SW480 (cell line): ENCODE measurements around the gene CASP8.
"Not testable (repeated sequence)": the region's sequence is repeated elsewhere in the genome, so short reads cannot be mapped to it uniquely, and the experiment has no call there.

Experiments
- DNase-seq: peaks from one replicate; pipeline ENCODE4 v3.0.0-alpha.2; 2016; ENCODE audit warnings: low spot score

CASP8 gene

DNA sequence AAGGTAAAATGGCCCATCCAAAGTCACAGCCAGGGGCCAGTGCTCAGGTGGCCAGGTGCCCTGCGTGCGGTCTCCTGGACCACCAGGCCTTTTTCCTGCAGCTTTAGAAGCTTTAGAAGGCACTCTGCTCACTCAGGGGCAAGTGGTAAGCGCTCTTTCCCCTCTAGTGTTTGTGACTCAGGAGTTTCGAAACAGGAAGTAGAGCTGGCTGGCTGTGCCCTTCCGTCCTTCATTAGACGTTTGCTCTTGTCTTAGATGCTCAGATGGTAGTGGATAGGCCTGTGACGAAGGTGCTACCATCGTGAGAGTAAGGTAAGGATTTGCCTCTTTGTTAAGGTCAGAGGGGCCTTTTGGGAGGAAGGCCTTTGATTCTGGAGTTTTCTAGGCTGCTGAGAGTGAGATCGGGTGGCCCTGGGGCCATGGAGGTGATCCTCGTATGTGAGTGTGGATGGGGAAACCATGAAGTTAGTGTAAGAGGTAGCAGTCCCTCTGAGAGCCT lies at the start of gene CASP8:
CASP8 (plus strand) TSS at position 235 of the 499 bp plus-strand sequence. CDS start 5,951 bp downstream, outside the sequence.
- DNase-seq: no peak

DNA sequence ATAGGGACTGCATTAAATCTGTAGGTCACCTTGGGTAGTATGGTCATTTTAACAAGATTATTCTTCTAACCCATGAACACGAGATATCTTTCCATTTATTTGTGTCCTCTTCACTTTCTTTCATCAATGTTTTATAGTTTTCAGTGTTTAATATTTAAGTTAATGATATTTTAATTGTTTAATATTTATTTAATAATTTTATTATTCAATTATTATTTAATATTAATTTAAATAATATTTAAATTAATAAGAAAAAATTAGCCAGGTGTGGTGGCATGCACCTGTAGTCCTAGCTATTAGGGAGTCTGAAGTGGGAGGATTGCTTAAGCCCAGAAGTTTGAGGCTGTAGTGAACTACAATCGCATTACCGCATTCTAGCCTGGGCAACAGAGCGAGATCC lies 44.4 kb upstream of the CASP8 start:
- no peak for DNase-seq

DNA sequence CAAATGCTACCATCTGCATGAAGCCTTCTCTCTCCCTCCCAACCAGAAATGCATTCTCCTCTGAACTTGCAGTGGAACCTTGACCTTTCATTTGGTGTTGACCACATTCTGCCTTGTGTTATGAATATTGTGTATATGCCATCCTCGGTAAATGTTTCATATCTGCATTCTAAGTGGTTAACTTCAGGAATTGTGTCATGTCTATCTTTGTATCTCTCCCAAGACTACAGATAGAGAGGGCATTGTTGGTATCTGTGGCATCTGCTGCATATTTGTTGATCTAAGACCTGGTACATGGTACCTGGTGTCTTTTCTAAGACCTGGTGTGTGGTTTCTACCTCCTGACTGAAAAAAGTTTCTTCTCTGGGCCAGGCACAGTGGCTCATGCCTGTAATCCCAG lies 43.4 kb upstream of the CASP8 start:
- no peak for DNase-seq

DNA sequence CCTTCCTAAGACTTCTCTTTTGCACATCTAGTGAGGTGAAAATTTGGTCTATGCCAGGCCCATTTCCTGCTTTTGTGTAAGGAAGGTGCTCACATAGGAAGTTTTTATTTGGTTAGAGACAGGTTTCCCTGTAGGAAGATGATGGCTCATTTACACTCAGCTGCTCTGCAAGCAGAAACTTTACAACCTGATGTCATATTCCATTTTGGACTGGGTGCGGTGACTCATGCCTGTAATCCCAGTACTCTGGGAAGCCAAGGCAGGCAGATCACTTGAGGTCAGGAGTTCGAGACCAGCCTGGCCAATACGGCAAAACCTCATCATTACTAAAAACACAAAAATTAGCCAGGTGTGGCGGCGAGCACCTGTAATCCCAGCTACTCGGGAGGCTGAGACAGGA lies 41.6 kb upstream of the CASP8 start:
- no peak for DNase-seq

DNA sequence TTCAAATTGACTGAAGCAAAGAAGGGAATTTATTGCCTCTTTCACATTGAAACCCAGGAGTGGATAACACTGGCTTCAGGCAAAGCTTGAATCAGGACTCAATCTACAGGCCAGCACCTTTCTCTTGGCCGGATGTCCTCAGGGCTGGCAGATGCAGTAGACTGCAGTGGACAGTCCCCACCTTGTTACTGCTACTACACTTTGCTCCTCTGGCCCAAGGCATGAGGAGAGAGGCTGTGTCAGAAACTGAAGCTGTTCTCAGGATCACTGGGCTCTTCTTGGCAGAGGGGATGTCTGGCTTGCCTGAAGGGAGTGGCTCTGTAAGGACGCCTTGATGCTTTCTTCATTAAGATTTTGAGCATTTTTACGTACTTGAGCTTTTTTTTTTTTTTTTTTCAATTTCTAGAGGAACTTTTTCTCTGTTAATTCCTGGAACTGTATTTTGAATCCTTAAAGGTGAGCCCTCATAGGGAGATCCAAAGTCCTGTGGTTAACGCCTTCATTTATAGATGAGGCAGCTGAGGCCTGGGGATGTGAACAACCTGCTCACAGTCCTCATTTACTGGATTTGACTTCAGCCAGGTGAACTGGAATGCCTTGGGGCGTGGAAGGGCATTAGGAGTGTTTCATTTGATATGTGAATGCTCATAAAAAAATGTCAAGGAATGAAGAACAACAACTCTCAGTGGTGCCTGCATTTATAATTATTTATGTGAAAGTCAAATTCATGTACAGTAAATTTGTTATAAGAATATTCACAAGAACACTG lies 40.8 kb upstream of the CASP8 start:
- no peak for DNase-seq

DNA sequence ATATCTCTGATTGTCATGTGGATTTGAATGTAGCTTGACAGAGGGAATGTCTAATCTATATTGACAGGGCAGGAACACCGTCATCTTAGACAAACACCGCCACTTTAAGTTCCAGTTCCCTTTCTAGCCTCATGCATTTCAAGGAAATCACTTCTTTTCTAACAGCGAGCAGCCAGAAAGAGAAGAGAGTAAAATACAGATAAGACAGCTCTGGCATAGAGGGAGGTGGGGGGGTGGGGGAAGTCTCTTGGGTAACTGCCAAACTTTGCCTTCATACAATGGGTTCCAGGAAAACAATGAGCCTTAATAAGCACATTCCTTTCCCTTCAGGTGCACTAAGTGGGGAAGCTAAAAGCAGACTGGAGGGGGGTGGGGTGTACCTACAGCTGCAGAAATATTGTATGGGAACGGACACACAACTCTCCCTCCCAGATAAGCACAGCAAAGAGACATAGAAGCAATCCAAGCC lies 40.2 kb upstream of the CASP8 start:
- no peak for DNase-seq

DNA sequence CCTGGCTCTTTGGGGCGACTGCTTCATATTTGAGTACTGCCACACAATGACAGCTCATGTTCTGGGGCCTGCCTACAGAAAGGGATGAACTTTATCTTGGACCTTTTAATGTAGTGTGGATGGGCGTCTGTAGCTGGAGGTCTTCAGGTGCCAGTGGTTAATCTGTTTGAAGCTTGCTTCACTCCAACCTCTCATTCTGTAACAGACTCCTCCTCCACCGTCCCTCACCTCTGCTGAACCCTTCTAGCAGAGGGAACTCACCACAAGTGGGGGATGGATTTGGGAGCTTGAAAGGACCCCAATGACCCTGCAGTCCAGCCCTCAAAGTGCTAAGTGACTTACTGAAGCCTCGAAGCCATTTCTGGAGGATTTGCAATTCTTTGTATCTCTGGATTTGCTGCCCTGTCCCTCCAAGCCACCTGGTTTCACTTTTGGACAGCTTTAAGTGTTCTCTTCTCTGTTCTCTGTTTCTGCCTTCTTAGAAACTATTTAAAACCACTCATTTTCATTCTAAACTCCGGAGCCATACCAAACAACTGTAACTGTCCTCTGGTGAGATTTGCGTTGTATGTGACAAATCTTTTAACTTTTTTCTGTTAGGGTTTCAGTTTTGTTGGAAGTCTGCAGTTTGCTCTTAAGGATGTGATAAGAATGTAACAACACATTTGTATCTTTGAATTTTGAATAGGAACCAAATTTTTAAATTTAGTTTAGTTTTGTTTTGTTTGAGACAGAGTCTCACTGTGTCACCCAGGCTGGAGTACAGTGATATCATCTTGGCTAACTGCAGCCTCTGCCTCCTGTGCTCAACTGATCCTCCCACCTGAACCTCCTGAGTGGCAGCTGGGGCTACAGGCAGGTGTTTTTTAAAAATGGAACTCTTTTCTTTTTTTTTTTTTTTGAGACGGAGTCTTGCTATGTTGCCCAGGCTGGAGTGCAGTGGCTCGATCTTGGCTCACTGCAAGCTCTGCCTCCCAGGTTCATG lies 37.0 kb upstream of the CASP8 start:
- DNase-seq: no peak

DNA sequence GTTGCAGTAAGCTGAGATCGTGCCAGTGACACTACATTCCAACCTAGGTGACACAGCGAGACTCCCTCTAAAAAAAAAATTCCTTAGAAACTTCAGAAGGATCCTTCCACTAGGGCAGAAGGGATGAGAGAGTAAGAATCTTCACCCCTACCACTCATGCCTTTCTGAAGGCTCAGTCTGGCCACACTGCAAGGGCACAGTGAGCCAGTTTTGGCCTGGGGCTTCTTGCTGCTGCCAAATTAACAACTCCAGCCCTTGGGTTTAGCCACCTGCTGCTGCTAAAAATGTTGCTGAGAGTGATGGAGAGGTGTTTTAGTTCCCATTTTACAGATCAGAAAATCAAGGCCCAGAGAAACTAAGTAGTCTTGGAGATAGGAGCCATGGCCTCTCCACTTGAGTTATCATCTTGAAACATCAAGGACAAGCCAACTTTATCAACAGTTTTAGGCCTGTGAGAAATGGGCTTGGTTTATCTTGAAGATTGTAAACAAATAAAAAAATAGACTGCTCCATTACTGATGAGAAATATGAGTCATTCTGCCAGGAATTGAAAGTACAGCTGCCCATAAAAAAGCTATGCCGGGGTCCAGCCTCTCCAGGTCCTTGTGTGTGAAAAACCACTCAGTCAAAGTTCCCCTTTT lies 31.9 kb upstream of the CASP8 start:
- DNase-seq: no peak

DNA sequence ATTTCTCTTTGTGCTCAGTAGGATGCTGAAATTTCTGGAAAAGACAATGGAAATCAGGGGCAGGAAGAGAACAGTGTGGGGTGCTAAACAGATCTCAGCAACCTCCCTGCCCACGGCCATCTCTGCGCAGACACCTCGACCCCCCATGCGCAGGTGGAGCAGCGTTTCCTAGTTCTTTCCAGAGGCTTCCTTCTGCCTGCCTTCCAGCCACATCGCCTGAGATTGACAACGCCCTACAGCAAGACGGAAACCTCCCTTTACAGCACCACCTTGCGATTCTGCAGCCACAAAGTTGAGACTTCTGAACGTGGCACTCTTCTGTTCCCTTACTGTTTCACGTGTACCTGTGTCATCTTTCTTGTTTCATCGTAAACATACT lies 31.4 kb upstream of the CASP8 start:
- DNase-seq: no peak

DNA sequence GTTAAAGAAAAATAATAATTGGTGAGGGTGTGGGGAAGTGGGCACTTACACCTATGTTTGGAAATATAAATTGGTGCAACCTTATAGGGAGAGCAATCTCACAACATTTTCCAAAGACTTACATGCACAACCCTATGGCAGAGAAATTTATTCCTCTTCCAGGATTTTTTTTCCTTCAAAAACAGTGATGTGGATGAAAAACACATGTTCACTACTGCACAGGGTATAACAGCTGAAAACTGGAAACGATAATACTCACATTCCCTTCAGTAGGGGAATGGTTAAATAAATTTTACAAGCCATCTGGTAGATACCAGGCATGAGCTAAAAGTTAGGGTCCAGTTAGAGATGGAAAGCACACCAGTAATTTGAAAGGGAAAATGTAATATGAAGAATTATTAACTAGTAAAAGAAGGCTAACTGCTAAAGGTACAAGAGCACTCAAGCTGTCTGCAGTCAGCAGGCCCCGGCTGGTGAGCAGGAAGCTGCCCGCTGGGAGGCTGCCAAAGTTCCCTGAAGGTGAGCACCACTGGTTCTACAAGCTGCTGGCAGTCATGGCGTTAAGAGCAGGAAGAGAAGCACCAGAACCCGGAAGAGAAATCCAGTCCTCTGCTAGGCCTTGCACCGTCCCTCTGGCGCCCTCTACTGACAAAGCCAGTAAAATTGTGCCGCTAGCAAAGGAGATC lies 28.4 kb upstream of the CASP8 start:
- DNase-seq: peak; percentile 89

DNA sequence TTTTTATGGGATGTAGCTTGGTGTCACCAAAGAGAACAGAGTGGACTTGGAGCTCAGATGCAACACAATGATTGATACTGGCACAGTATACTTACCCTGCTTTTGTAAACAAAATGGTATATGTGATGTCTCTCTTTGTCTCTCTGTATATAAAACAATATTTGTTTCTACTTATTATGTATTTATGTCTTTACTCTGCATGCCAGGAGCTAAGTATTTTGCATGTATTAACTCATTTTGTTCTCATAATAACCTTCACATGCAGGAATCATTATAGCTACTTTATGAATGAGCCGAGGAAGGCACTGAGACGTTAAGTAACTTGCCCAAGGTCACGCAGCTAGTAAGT lies 27.9 kb upstream of the CASP8 start:
- DNase-seq: no peak

DNA sequence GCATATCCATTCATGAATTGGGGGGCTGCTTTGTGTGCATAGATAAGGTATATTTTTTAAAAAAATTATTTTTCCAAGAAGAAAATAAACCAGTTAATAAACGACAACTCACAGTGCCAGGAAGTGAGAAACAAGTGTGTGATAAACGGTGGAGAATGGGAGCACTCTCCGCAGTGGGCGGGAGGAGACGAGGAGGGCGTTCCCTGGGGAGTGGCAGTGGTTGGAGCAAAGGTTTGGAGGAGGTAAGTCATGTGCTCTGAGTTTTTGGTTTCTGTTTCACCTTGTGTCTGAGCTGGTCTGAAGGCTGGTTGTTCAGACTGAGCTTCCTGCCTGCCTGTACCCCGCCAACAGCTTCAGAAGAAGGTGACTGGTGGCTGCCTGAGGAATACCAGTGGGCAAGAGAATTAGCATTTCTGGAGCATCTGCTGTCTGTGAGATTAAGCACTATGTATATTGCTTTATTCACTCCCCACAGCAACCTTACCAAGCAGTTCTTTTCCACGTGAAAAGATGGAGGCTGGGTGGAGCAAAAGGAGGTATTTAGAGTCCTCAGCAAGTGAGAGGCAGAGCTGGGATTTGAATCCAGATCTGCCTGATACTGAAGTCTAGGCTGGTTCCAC lies 27.0 kb upstream of the CASP8 start:
- peak; percentile 95 for DNase-seq

DNA sequence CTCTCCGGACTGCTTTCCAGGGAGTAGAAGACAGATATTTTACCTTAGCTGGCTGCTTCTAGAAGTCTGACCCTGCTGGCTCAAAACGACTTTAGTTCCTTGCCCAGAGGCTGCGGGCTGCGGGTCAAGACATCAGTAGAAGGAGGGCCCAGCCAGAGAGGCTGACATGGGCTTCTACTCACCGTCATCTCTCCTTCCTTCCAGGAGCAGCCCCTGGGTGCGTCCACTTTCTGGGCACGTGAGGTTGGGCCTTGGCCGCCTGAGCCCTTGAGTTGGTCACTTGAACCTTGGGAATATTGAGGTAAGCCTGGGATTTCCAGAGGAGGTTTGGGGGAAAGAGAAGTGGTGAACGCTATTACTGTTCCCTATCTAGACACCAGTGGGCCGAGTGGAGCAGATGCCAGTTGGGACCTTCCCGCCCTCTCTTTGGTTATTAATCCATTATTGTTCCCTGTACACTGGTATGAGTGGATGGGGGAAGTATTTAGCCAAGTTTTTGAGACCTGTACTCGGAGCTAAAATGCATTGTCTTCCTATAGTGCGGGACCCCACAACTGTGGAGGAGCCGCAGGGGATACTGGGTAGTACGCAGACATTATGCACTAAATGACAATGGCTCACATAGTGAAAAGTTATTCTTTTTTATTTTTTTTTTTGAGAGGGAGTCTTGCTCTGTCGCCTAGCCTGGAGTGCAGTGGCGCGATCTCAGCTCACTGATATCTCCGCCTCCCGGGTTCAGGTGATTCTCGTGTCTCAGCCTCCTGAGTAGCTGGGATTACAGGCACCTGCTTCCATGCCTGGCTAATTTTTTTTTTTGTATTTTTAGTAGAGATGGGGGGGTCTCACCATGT lies 26.3 kb upstream of the CASP8 start:
- peak; percentile 22 for DNase-seq

DNA sequence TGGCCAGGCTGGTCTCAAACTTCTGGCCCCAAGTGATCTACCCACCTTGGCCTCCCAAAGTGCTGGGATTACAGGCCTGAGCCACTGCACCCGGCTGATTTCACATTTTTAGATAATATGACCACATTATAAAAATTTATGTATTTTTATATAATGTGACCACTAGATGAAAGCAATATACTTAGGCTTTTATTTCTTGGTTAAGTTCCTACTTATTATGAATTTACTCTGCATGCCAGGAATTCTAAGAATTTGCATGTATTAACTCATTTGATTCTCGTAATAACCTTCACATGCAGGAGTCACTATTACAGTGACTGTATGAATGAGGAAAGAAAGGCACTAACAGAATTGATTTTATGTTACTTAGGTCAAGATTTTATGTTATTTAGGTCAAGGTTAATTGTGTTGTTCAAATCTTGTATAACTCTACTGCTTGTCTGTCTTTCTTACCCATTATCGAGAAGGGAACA lies 25.6 kb upstream of the CASP8 start:
- no peak for DNase-seq

DNA sequence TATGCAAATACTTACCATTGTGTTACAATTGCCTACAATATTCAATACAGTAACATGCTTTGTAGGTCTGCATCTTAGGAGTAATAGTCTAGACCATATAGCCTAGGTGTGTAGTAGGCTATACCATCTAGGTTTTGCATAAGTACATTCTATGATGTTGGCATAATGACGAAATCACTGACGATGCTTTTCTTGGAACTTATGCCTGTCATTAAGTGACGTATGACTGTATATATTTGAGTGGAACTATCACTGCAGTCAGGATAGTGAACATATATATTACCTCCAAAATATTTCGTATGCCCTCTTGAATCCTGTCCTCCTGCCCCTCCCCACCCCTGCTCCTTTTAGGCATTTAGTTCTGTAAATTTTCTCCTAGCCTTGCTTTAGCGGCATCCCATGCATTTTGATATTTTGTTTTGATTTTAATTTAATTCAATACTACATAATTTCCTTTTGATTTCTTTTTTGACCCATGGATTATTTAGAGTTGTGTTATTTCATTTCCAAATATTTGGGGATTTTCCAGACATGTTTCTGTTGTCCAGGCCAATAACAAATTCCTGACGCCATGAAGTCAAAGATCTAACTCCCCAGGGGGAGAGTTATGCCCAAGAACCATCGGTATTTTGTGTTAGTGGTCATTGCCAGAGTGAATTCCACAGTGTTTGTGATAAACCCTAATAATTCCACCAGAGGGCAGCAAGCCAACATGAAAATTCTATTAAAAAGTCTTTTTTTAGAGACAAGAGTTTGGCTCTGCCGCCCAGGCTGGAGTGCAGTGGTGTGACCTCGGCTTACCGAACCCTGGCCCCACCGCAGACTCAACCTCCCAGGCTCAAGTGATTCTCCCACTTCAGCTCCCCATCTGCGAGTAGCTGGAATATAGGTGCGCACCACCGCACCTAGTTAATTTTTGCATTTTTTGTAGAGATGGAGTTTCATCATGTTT lies 24.2 kb upstream of the CASP8 start:
- peak; percentile 52 for DNase-seq

DNA sequence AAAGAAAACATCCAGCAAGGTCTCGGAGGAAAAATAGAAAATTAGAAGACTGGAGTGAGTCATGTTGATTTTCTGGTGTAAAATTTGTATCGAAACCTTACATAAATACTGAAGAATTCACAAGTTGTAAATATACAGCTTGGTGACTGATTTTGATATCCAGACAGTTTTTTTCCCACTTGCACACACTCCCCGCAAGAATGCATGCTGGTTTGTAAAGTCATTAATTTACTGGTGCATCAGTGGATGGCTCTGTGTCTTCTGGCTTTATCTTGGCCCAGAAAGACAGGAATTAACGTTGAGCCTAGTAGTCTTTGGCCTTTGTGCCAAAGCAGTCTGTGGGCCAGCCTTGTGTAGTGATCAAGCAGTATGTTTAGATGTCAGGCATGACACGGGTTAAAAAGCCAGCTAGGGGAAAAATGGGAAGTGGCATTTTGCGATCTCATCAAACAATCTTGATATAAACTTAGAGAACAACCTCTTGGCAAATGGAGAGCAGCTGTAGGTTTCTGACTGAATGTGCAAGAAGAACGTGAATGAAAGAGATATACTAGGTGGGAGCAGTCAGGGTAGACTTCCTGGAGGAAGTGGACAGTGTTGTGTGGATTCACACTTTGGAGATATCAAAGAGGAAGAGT lies 22.7 kb upstream of the CASP8 start:
- DNase-seq: no peak

DNA sequence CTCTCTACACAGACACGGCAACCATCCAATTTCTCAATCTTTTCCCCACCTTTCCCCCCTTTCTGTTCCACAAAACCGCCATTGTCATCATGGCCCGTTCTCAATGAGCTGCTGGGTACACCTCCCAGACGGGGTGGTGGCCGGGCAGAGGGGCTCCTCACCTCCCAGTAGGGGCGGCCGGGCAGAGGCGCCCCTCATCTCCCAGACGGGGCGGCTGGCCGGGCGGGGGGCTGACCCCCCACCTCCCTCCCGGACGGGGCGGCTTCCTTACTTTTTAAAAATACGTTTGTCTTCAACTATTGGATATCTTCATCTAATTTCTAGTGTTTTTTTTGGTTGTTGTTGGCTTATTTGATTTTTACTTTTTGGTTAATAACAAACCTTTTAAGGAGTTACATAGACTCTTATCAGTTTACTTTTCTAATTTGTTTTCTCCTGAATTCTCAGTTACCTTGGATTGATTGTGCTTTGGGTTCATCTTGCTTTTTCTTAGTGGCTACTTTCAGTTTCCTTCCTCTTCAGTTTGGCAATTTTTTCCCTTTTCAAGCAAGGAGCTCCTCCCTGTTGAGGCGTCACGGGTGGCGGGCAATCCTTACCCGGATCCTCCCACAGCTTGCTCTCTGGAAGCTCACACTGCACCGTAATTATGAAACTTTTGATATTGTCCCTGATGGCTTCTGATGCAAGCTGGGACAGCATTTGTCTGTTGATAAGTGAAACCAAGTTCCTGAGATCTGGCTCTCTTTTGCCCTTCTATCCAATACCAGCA lies 21.0 kb upstream of the CASP8 start:
- not testable (repeated sequence) for DNase-seq
